Heart right ventricle (tissue), 16 donors: ENCODE measurements around the gene NLRC4. TPM values are rescaled to one million over a fixed set of nuclear protein-coding genes. Genes with fewer than 3 reads are reported as not detected.

ENCODE experiments used
- ATAC-seq, 8 donors: fragments of 200-7000 bp; cut with Tn5 transposase; one replicate each; pipeline ENCODE4 v1.9.1; 2020; ENCODE audit warnings: mild to moderate bottlenecking in 8 of 8, moderate library complexity in 8 of 8, moderate number of reproducible peaks in 1 of 8
- DNase-seq, 2 donors: peaks; one replicate each; pipeline ENCODE4 v3.0.0-alpha.2; 2020
- H3K27ac ChIP-seq, 10 donors: fragments of 200-600 bp; sonication (generic) in 2 of 10; one replicate each; pipeline versions ENCODE4 v1.5.0 to v1.8.0; 2020 to 2022; ENCODE audit warnings: mild to moderate bottlenecking in 3 of 10
- H3K27me3 ChIP-seq, 7 donors: fragments of 200-600 bp; one replicate each; pipeline ENCODE4 v1.8.0; 2021 to 2022; ENCODE audit warnings: mild to moderate bottlenecking in 2 of 7
- H3K36me3 ChIP-seq, 9 donors: fragments of 200-600 bp; sonication (generic) in 1 of 9; one replicate each; pipeline versions ENCODE4 v1.5.0 to v1.8.0; 2020 to 2022; ENCODE audit warnings: mild to moderate bottlenecking in 2 of 9
- H3K4me1 ChIP-seq, 9 donors: fragments of 200-600 bp; sonication (generic) in 1 of 9; one replicate each; pipeline versions ENCODE4 v1.5.0 to v1.8.0; 2020 to 2022; ENCODE audit warnings: mild to moderate bottlenecking in 4 of 9
- H3K4me3 ChIP-seq, 10 donors: fragments of 200-600 bp; sonication (generic) in 2 of 10; one replicate each; pipeline versions ENCODE4 v1.5.0 to v1.8.0; 2020 to 2022; ENCODE audit warnings: mild to moderate bottlenecking in 7 of 10, moderate library complexity in 2 of 10
- H3K9me3 ChIP-seq, 11 donors: fragments of 200-600 bp in 10 of 11; sonication (generic) in 2 of 11; one replicate each; pipeline versions ENCODE4 v1.5.0 to v1.8.0; 2013 to 2022; ENCODE audit warnings: mild to moderate bottlenecking in 2 of 11, control low read depth in 1 of 11, moderate library complexity in 1 of 11
- CTCF ChIP-seq, 9 donors: fragments of 200-600 bp; sonication (generic) in 2 of 9; IDR thresholded peaks; one replicate each; pipeline versions ENCODE4 v1.5.0 to v1.8.0; 2021 to 2022; ENCODE audit warnings: antibody characterized with exemption in 9 of 9, mild to moderate bottlenecking in 5 of 9, moderate library complexity in 1 of 9
- WGBS, 2 donors: extraction: QIAGEN DNeasy Blood & Tissue Kit; methylation state at CpG; one replicate each; pipeline ENCODE4 v1.1.7; 2013; ENCODE audit warnings: inconsistent platforms in 1 of 2; 5-methylcytosine and 5-hydroxymethylcytosine counted together
- intact Hi-C, 10 donors: fragments of 100-400 bp; cut with DNase I; formaldehyde crosslinking; loops; one replicate each; pipeline versions ENCODE4 v1.11.1 to v1.14.2; 2022
- polyA plus RNA-seq, 2 donors: library from polyadenylated mRNA; stranded (reverse); fragments of 200-250 nt; gene quantifications; one replicate each; pipeline ENCODE4 v1.2.3, GENCODE V29; 2013
- total RNA-seq, 10 donors: library from RNA; stranded (reverse); fragmentation: NEBNext Ultra II Directional in 3 of 10; extraction: Animal tissue kit (Norgen Biotek cat#: 25700) in 3 of 10; gene quantifications; one replicate each; pipeline versions ENCODE4 v1.2.1 to v1.2.4, GENCODE V29; 2021 to 2023
- donor health status: Arrhythmogenic right ventricular cardiomyopathy.
- donor health status: ischemic (EF 13 %, LVEDD 7.1; RV severe dilation, severe dysfunction).
- donor health status: healthy with polysubstance abuse.
- donor health status: DM: no; HTN: yes; CAD: no.
- donor health status: DM: no; HTN: no; CAD: no.
- donor health status: ischemic (EF 25% LVEDD 6.9; RV normal size, moderate dysfunction).
- donor health status: ischemic (EF 25% LVEDD 5.7; RV mildly dilated, moderate dysfunction).
- donor health status: healthy.
- donor health status: DM: yes; HTN: yes; CAD: no.
- donor health status: Ischemic cardiomyopathy.
- donor health status: ischemic (EF 35%, LVEDD 5.7; RV mildly dilated, moderate dysfunction).
- donor health status: nonischemic (EF 11% LVEDD 7.7; RV severe dilation, severe dysfunction).
- donor health status: DM: yes; HTN: yes; CAD: no.
- donor health status: PGD.
- donor health status: ischemic (EF 29% LVEDD 5.4; RV normal size, mild dysfunction).
- donor health status: nonischemic (EF 23%, LVEDD 6.1; RV moderate dilation, normal function).

NLRC4 gene
- total and polyA plus RNA-seq, 12 donors, result 0.38 to 3.2 (median 0.59) TPM

GRCh38 chr2:32227492-32227891 is 37.2 kb downstream of the NLRC4 start:
- no peaks in the 10 kb centered on the region for H3K9me3 ChIP-seq
- no peak overlapping the region for H3K4me3 ChIP-seq
- H3K4me1 ChIP-seq, result peaks cover 0 to 7% (median 0%) of the 10 kb centered on the region in 9 donors
- ATAC-seq, result peak in 1 of 8 donors; percentile 8
- DNase-seq, result no peak
- peaks cover 0 to 84% (median 9%) of the 10 kb centered on the region in 9 donors for H3K36me3 ChIP-seq
- no peak overlapping the region for H3K27ac ChIP-seq
- intact Hi-C loops, result no loop called here
- TF ChIP-seq CTCF (IDR thresholded peaks at IDR 0.05), result no peak
- H3K27me3 ChIP-seq, result no peaks in the 10 kb centered on the region

- intact Hi-C loops, result no loop called here
- no peak for TF ChIP-seq CTCF (IDR thresholded peaks at IDR 0.05)
- no peak overlapping the region for H3K27ac ChIP-seq
- peaks cover 0 to 97% (median 13%) of the 10 kb centered on the region in 9 donors for H3K36me3 ChIP-seq
- H3K9me3 ChIP-seq, result no peaks in the 10 kb centered on the region
- no peak overlapping the region for H3K4me3 ChIP-seq
- no peaks in the 10 kb centered on the region for H3K27me3 ChIP-seq
- peaks cover 0 to 7% (median 0%) of the 10 kb centered on the region in 9 donors for H3K4me1 ChIP-seq
- no peak for ATAC-seq
- DNase-seq, result no peak
- WGBS, 2 donors, result 93 to 95% methylated on average over 2 of the region's 2 CpGs
These were observed 41.7 kb downstream of the NLRC4 start for GRCh38 chr2:32222966-32223365.

GRCh38 chr2:32220445-32220844 is 44.2 kb downstream of the NLRC4 start:
- TF ChIP-seq CTCF (IDR thresholded peaks at IDR 0.05), result no peak
- Histone ChIP-seq H3K4me3 (no peak overlapping the region), H3K27me3 (no peaks in the 10 kb centered on the region), H3K9me3 (no peaks in the 10 kb centered on the region), H3K27ac (no peak overlapping the region), H3K4me1 (no peaks in the 10 kb centered on the region), H3K36me3 (peaks cover 0 to 84% (median 13%) of the 10 kb centered on the region in 9 donors)
- intact Hi-C loops, result no loop called here
- DNase-seq, result no peak
- ATAC-seq, result no peak

DNA sequence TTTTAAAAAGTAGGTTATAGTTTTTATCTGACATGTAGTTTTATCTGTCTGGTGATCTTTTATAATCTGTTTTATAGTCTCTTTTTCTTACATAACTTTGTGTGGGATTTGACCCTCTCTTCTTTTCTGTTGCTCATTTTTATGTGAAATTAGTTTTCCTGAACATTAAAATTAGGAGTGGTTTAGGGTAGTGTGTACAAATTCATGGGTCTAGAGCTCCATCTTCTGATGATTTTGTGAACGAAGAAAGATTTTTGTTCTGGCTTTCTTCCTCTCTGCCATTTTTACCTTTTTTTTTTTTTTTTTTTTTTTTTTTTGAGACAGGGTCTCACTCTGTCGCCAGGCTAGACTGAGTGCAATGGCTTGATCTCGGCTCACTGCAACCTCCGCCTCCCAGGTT is 52.4 kb downstream of the NLRC4 start:
- DNase-seq, result no peak
- intact Hi-C loops, result no loop called here
- no peaks in the 10 kb centered on the region for H3K4me1 ChIP-seq
- H3K27ac ChIP-seq, result no peak overlapping the region
- no peak for TF ChIP-seq CTCF (IDR thresholded peaks at IDR 0.05)
- 89% methylated on average over 4 of the region's 4 CpGs for WGBS, 2 donors
- peaks cover 0 to 85% (median 8%) of the 10 kb centered on the region in 9 donors for H3K36me3 ChIP-seq
- H3K9me3 ChIP-seq, result peaks cover 0 to 9% (median 0%) of the 10 kb centered on the region in 11 donors
- no peak for ATAC-seq
- H3K27me3 ChIP-seq, result no peaks in the 10 kb centered on the region
- no peak overlapping the region for H3K4me3 ChIP-seq
